Measurements from ENCODE around the gene KIF26B.
"Not testable (repeated sequence)": the region's sequence is repeated elsewhere in the genome, so short reads cannot be mapped to it uniquely, and the experiment has no call there.

KIF26B gene

DNA sequence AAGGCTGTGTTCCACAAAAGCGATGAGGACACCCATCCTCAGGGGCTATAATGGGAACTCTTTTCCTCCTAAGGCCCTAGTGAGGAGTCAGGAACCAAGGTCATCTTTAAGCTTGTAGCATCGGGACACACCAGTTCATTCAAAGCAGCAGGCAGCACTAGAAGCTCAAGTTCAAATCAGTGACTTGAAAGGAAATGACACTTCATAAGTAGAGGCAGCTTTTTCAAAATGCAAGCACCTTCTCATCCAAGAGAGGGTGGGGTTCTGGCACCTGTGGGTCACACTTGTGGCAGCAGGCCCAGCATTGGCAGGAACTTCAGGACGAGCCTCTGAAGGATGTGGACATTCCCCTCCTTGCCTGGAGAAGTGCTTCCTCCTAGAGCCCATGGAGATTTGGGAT lies 496.3 kb downstream of the KIF26B start:
- DNase-seq (ENCODE audit: low spot score): no peak

DNA sequence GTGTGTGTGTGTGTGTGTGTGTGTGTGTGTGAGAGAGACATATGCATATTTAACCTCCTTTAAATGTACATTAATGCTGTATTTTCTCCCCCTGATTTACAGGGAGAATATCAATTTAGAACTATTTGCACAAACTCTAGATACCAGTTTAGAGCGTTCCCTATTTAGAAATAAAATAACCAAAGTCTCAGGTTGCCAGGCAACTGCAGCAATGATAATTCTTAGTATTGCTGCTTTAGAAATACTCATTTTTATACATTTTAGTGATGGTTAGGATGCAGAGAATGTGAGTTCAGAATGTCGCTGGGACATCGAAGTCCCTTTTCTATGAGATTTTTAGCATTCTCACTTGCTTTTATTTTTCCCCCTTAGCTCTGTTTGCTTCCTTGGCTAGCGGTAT lies 497.3 kb downstream of the KIF26B start:
- no peak for DNase-seq (ENCODE audit: low spot score)

DNA sequence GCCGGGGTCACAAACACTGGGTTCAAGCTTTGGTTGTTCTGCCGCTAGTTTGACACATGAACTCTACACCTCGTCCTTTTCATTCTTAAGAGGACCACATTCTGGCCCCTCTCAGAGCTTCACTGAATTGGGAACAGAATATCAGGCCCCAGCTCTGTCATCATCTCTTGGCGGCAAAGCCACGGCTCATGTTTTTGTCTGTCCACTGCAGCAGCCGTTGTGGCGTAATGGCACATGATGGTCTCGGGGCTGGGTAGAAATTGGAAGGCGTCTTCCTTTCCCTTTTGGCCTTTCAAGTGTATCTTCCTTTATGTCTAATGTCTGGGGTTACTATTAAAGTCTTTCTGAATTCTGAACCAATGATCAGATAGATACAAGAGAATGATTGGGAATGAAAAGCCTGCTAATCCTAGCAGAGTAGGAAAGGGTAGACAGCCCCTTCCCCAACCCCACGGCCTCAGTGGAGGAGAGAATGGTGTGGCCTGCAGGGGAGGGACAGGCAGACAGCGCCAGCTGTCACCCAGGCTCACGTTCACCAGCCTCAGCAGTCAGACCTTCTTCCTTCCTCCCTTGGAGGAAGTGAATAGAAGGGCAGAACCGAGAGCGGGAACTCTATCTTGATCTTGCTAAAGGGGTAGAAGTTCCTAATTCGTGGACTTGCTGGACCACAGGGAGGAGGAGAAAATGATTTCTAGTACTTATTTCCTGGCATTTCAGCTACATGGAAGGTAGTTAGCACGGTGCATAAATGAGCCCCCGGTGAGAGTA lies 498.1 kb downstream of the KIF26B start:
- DNase-seq (ENCODE audit: low spot score): no peak

DNA sequence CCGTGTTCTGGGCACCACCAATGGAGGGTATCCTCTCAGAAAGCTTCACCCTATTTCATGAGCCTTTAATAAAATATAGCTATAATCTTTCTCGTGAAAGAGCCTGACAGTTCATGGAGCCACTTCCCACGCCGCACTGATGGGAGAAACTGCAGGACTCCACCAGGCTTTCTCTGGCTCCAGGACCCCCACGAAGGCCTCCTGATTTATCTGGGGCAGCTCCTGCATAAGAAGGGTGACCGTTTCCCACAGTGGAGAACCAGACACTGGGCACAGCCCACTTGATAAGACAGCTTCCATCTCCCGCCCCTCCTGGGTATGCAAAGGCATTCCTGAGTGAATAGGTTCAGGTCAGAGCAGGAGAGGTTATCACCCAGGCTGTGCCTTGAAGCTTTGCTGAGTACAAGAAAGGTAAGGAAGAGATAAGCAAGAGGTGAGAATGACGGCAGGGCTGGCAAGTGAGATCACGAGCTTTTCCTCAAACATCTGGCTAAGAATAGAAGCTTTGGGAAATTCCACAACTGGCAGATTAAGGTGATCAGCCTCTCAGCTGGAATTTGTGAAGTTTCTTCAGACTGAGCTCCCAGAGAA lies 499.8 kb downstream of the KIF26B start:
- DNase-seq (ENCODE audit: low spot score): no peak

- no peak for DNase-seq (ENCODE audit: low spot score)
Observed at GRCh38 chr1:245656189-245656717, 501.5 kb downstream of the KIF26B start.

DNA sequence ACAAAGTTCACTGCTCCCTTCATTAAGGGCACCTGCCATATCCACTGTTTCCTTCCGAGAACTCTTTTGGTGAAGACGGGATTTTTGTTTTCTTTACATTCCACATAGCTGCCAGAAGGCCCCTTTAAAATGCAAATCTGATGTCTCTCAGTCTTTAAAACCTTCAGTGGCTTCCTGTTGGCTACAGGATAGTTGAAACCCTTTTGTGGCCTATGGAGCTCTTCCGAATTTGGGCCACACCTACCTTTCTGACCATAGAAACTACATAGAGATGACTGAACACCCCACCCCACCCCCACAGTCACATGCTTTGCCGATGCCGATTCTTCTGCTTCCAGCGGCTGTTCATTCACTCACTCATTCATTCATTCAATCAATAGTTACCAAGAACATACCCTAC lies 502.6 kb downstream of the KIF26B start:
- no peak for DNase-seq (ENCODE audit: low spot score)

DNA sequence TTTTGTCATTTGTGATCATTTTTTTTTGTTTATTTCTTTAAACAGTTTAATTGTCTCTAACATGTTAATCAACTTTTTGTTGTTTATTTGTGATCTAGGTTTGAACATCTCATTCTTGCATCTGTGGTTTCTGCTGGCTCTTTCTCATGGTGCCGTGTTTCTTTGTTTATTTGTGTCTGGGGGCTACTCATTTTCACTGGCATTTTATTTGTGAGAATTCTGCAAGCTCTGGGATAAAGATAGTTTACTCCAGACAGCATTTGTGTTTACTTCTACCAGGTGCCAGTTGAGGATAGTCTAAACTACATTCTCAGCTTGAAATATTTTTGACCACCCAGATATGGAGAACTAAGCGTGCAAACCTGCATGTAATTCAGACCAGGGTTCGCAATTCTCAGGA lies 508.6 kb downstream of the KIF26B start:
- DNase-seq (ENCODE audit: low spot score): no peak

GRCh38 chr1:245663841-245664240 lies 509.1 kb downstream of the KIF26B start:
- no peak for DNase-seq (ENCODE audit: low spot score)

DNA sequence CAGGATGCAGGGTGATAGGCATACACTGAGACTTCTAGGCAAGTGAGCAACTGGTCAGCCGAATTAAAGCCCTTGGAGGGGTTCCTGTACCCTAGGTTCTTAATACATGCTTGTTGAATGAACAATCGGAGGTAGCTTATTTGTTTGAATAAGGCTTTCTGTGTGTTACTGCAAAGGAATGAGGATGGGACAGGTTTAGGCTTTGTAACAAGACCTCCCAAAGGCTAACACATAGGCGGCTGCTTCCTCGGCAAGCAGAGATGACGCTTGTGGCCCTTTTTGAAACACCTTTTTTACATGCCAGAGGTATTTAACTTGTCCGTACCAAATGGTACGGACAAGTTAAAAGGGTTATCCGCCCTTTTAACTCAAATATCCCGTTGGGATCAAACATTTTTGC lies 511.6 kb downstream of the KIF26B start:
- no peak for DNase-seq (ENCODE audit: low spot score)

- no peak for DNase-seq (ENCODE audit: low spot score)
Observed at GRCh38 chr1:245671349-245671748, 516.6 kb downstream of the KIF26B start.

- DNase-seq (ENCODE audit: low spot score): no peak
Observed at GRCh38 chr1:245671966-245672767, 517.4 kb downstream of the KIF26B start.

DNA sequence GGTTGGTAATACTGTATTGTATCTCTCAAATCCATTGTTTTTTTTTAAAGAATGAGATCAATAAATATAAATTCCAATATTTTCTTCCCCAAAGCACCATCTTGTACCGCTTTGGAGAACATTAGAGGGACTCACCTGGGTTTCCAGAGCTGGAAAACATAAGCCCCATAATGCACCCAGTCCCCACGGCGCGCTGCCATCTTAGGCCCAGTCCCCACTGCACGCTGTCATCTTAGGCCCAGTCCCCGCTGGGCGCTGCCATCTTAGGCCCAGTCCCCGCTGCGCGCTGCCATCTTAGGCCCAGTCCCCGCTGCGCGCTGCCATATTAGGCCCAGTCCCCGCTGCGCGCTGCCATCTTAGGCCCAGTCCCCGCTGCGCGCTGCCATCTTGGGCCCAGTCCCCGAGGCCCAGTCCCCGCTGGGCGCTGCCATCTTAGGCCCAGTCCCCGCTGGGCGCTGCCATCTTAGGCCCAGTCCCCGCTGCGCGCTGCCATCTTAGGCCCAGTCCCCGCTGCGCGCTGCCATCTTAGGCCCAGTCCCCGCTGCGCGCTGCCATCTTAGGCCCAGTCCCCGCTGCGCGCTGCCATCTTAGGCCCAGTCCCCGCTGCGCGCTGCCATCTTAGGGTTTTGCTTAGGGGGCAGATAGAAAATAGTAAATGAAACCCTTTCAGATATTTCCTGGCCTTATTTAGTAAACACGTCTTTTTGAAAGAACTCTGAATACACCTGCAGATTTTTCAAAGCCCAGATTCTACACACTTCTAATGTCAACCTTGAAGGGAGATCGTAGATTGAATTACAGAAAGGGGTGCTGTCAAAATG lies 518.3 kb downstream of the KIF26B start:
- not testable (repeated sequence) for DNase-seq (ENCODE audit: low spot score)

DNA sequence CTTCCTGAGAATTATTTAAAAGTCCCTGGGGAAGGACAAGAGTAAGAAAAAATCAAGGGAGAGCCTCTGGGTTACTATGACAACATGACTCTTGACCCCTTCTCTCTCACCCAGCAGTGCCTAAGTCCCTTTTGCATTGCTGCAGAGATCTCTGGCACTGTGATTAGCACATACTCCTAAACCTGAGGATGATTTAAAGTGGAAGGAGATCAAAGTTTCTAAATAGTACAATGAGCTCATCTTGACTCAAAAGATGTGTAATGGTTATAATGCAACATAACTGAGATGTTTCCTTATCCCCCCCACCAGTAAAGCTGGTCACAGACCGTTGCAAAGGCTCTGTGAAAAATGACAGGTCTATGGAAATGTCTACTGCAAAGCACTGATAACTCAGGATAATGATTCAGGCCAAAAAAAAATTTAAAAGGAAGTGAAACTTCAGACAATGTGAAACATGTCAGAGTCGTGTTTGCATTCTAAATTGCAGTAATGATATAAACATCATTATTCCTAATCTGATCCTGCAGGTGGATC lies 519.2 kb downstream of the KIF26B start:
- DNase-seq (ENCODE audit: low spot score): no peak

- no peak for DNase-seq (ENCODE audit: low spot score)
Observed at GRCh38 chr1:245677461-245678240, 522.9 kb downstream of the KIF26B start.

- DNase-seq (ENCODE audit: low spot score): no peak
Observed at GRCh38 chr1:245678860-245679411, 524.2 kb downstream of the KIF26B start.

GRCh38 chr1:245679821-245680780 lies 525.3 kb downstream of the KIF26B start:
- DNase-seq (ENCODE audit: low spot score): no peak

DNA sequence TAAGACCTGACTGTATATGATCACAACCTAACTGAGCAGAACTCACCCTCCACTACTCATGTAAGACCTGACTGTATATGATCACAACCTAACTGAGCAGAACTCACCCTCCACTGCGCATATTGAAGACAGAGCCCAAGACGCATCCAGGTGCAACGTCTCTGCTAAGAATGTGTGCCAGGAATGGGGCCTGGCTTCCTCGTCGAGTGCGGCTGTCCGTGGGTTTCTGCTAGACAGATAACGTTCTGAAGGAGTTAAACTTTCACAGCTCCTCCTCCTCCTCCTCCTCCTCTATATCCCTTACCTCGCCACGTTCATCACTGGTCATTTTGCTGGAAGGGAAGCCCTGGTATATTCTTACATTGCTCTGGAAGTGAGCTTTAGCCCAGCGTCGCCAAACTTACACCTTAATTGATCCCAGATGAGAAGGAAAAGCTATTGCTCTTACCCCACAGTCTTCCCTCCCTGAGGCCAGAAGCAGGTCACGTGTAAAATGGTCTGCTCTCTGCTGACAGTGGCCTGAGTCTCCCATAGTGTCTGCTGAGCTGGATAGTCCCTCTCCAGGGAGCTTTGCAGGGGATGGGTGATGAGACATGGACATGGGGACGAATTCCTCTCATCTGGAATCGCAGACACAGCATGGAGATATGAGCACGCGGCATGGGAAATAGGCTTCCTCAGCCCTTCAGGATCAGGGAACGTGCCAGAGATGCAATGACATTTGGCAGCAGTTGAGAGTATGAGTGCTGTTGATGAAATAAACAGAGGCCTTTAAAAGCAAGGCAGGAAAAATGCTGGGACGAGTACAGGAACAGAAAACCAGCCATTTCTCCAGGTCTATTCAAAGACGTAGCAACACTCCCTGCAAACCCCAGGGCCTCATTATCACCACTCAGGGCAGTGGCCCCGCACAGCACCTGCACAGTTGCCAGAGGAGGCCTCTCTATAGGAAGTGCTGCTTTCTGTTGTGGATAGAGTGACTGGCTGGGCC lies 528.1 kb downstream of the KIF26B start:
- no peak for DNase-seq (ENCODE audit: low spot score)

DNA sequence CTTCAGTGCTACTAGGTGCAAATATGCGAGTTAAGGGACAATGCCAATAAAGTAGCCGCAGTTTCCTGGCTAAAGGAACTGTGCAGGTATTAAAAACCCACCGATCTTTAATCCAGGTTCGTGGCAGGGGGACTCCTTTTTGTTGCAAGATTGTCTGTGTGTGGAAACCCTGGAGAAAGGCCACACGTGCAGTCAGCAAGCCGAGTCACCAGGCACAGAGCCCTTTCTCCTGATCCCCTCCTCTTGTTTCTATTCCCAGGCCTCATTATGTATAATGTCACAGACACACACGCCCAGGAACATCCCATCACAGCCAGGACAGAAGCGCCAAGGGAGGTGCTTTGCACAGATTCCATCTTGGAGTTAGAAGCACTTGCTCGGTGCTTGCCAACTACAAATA lies 528.9 kb downstream of the KIF26B start:
- no peak for DNase-seq (ENCODE audit: low spot score)
